GM21825 (cell line): ENCODE data around the gene CR2.
"Not testable (repeated sequence)": the region's sequence is repeated elsewhere in the genome, so short reads cannot be mapped to it uniquely, and the experiment has no call there.

Experiments
- ATAC-seq: cut with Tn5 transposase; IDR thresholded peaks from one replicate; pipeline ENCODE4 v1.9.1; 2021; ENCODE audit warnings: mild to moderate bottlenecking, moderate library complexity; ENCODE audit not compliant: unreplicated experiment

Gene CR2

GRCh38 chr1:207503950-207504349 lies 49.8 kb downstream of the CR2 start:
- no peak for ATAC-seq

- no peak for ATAC-seq
Measured at GRCh38 chr1:207504438-207504837, 50.3 kb downstream of the CR2 start.

- ATAC-seq = no peak
Measured at GRCh38 chr1:207510444-207510843, 56.3 kb downstream of the CR2 start.

GRCh38 chr1:207514890-207515289 lies 60.8 kb downstream of the CR2 start:
- ATAC-seq = no peak

GRCh38 chr1:207516729-207517128 lies 62.6 kb downstream of the CR2 start:
- no peak for ATAC-seq

- ATAC-seq = no peak
Measured at GRCh38 chr1:207518608-207519236, 64.6 kb downstream of the CR2 start.

- ATAC-seq = no peak
Measured at GRCh38 chr1:207519505-207520399, 65.6 kb downstream of the CR2 start.

- not testable (repeated sequence) for ATAC-seq
Measured at GRCh38 chr1:207520400-207521345, 66.5 kb downstream of the CR2 start.

GRCh38 chr1:207525239-207525638 lies 71.1 kb downstream of the CR2 start:
- not testable (repeated sequence) for ATAC-seq

- not testable (repeated sequence) for ATAC-seq
Measured at GRCh38 chr1:207528401-207528800, 74.3 kb downstream of the CR2 start.

- ATAC-seq = not testable (repeated sequence)
Measured at GRCh38 chr1:207536263-207536662, 82.1 kb downstream of the CR2 start.
